ENCODE measurements around the gene MX2.

MX2 gene

GRCh38 chr21:41431788-41432548 lies 70.1 kb downstream of the MX2 start:
- H3K27me3 ChIP-seq (ENCODE audit: control insufficient read depth, insufficient read depth, low read length) = peaks cover 20% of the 10 kb centered on the region
- H3K4me3 ChIP-seq (ENCODE audit: low read depth, low read length) = no peak overlapping the region
- peaks cover 7% of the 10 kb centered on the region for H3K4me1 ChIP-seq (ENCODE audit: control insufficient read depth, insufficient read depth, low read length)
- H3K9ac ChIP-seq (ENCODE audit: low read depth, low read length) = no peak overlapping the region
- H3K27ac ChIP-seq (ENCODE audit: low read depth, low read length) = no peak overlapping the region
- no peaks in the 10 kb centered on the region for H3K36me3 ChIP-seq (ENCODE audit: control insufficient read depth, insufficient read depth, low read length)
- no peaks in the 10 kb centered on the region for H3K9me3 ChIP-seq (ENCODE audit: control insufficient read depth, insufficient read depth, low read length)

- Histone ChIP-seq H3K4me1 (ENCODE audit: control insufficient read depth, insufficient read depth, low read length) (peaks cover 7% of the 10 kb centered on the region), H3K27ac (ENCODE audit: low read depth, low read length) (no peak overlapping the region), H3K9me3 (ENCODE audit: control insufficient read depth, insufficient read depth, low read length) (no peaks in the 10 kb centered on the region), H3K36me3 (ENCODE audit: control insufficient read depth, insufficient read depth, low read length) (no peaks in the 10 kb centered on the region), H3K27me3 (ENCODE audit: control insufficient read depth, insufficient read depth, low read length) (peaks cover 11% of the 10 kb centered on the region; the same call in 1 of the 2 replicates), H3K4me3 (ENCODE audit: low read depth, low read length) (no peak overlapping the region), H3K9ac (ENCODE audit: low read depth, low read length) (no peak overlapping the region)
These were observed 71.0 kb downstream of the MX2 start for GRCh38 chr21:41432562-41433460.

- Histone ChIP-seq H3K36me3 (ENCODE audit: control insufficient read depth, insufficient read depth, low read length) (no peaks in the 10 kb centered on the region), H3K27me3 (ENCODE audit: control insufficient read depth, insufficient read depth, low read length) (0 out of 2 replicates have a peak, but pooled peaks cover 4% of the 10 kb centered on the region), H3K4me3 (ENCODE audit: low read depth, low read length) (no peak overlapping the region), H3K27ac (ENCODE audit: low read depth, low read length) (no peak overlapping the region), H3K4me1 (ENCODE audit: control insufficient read depth, insufficient read depth, low read length) (peaks cover 7% of the 10 kb centered on the region), H3K9ac (ENCODE audit: low read depth, low read length) (no peak overlapping the region), H3K9me3 (ENCODE audit: control insufficient read depth, insufficient read depth, low read length) (no peaks in the 10 kb centered on the region)
These were observed 71.7 kb downstream of the MX2 start for GRCh38 chr21:41433566-41433965.

GRCh38 chr21:41435706-41436105 lies 73.9 kb downstream of the MX2 start:
- Histone ChIP-seq H3K9me3 (ENCODE audit: control insufficient read depth, insufficient read depth, low read length) (no peaks in the 10 kb centered on the region), H3K9ac (ENCODE audit: low read depth, low read length) (no peak overlapping the region), H3K27me3 (ENCODE audit: control insufficient read depth, insufficient read depth, low read length) (no peaks in the 10 kb centered on the region), H3K4me3 (ENCODE audit: low read depth, low read length) (no peak overlapping the region), H3K36me3 (ENCODE audit: control insufficient read depth, insufficient read depth, low read length) (no peaks in the 10 kb centered on the region), H3K4me1 (ENCODE audit: control insufficient read depth, insufficient read depth, low read length) (peaks cover 7% of the 10 kb centered on the region), H3K27ac (ENCODE audit: low read depth, low read length) (no peak overlapping the region)

- Histone ChIP-seq H3K36me3 (ENCODE audit: control insufficient read depth, insufficient read depth, low read length) (no peaks in the 10 kb centered on the region), H3K9ac (ENCODE audit: low read depth, low read length) (no peak overlapping the region), H3K27ac (ENCODE audit: low read depth, low read length) (no peak overlapping the region), H3K27me3 (ENCODE audit: control insufficient read depth, insufficient read depth, low read length) (no peaks in the 10 kb centered on the region), H3K4me3 (ENCODE audit: low read depth, low read length) (no peak overlapping the region), H3K9me3 (ENCODE audit: control insufficient read depth, insufficient read depth, low read length) (no peaks in the 10 kb centered on the region), H3K4me1 (ENCODE audit: control insufficient read depth, insufficient read depth, low read length) (peaks cover 6% of the 10 kb centered on the region)
These were observed 75.9 kb downstream of the MX2 start for GRCh38 chr21:41437729-41438128.

- H3K36me3 ChIP-seq (ENCODE audit: control insufficient read depth, insufficient read depth, low read length) = no peaks in the 10 kb centered on the region
- no peaks in the 10 kb centered on the region for H3K9me3 ChIP-seq (ENCODE audit: control insufficient read depth, insufficient read depth, low read length)
- no peak overlapping the region for H3K27ac ChIP-seq (ENCODE audit: low read depth, low read length)
- no peak overlapping the region for H3K9ac ChIP-seq (ENCODE audit: low read depth, low read length)
- H3K4me3 ChIP-seq (ENCODE audit: low read depth, low read length) = no peak overlapping the region
- no peaks in the 10 kb centered on the region for H3K4me1 ChIP-seq (ENCODE audit: control insufficient read depth, insufficient read depth, low read length)
- H3K27me3 ChIP-seq (ENCODE audit: control insufficient read depth, insufficient read depth, low read length) = no peaks in the 10 kb centered on the region
These were observed 76.7 kb downstream of the MX2 start for GRCh38 chr21:41438425-41439113.

- Histone ChIP-seq H3K9me3 (ENCODE audit: control insufficient read depth, insufficient read depth, low read length) (no peaks in the 10 kb centered on the region), H3K4me3 (ENCODE audit: low read depth, low read length) (no peak overlapping the region), H3K4me1 (ENCODE audit: control insufficient read depth, insufficient read depth, low read length) (no peaks in the 10 kb centered on the region), H3K36me3 (ENCODE audit: control insufficient read depth, insufficient read depth, low read length) (no peaks in the 10 kb centered on the region), H3K27me3 (ENCODE audit: control insufficient read depth, insufficient read depth, low read length) (no peaks in the 10 kb centered on the region), H3K27ac (ENCODE audit: low read depth, low read length) (no peak overlapping the region), H3K9ac (ENCODE audit: low read depth, low read length) (no peak overlapping the region)
These were observed 77.4 kb downstream of the MX2 start for GRCh38 chr21:41439248-41439647.

GRCh38 chr21:41441546-41441945 lies 79.7 kb downstream of the MX2 start:
- H3K9ac ChIP-seq (ENCODE audit: low read depth, low read length) = no peak overlapping the region
- no peaks in the 10 kb centered on the region for H3K4me1 ChIP-seq (ENCODE audit: control insufficient read depth, insufficient read depth, low read length)
- no peaks in the 10 kb centered on the region for H3K27me3 ChIP-seq (ENCODE audit: control insufficient read depth, insufficient read depth, low read length)
- no peak overlapping the region for H3K27ac ChIP-seq (ENCODE audit: low read depth, low read length)
- no peaks in the 10 kb centered on the region for H3K9me3 ChIP-seq (ENCODE audit: control insufficient read depth, insufficient read depth, low read length)
- no peak overlapping the region for H3K4me3 ChIP-seq (ENCODE audit: low read depth, low read length)
- H3K36me3 ChIP-seq (ENCODE audit: control insufficient read depth, insufficient read depth, low read length) = no peaks in the 10 kb centered on the region

GRCh38 chr21:41442481-41443186 lies 80.8 kb downstream of the MX2 start:
- no peaks in the 10 kb centered on the region for H3K36me3 ChIP-seq (ENCODE audit: control insufficient read depth, insufficient read depth, low read length)
- H3K9ac ChIP-seq (ENCODE audit: low read depth, low read length) = no peak overlapping the region

GRCh38 chr21:41443562-41443961 lies 81.7 kb downstream of the MX2 start:
- Histone ChIP-seq H3K27ac (ENCODE audit: low read depth, low read length) (no peak overlapping the region), H3K9ac (ENCODE audit: low read depth, low read length) (no peak overlapping the region), H3K4me3 (ENCODE audit: low read depth, low read length) (no peak overlapping the region), H3K4me1 (ENCODE audit: control insufficient read depth, insufficient read depth, low read length) (no peaks in the 10 kb centered on the region), H3K36me3 (ENCODE audit: control insufficient read depth, insufficient read depth, low read length) (no peaks in the 10 kb centered on the region), H3K27me3 (ENCODE audit: control insufficient read depth, insufficient read depth, low read length) (no peaks in the 10 kb centered on the region), H3K9me3 (ENCODE audit: control insufficient read depth, insufficient read depth, low read length) (no peaks in the 10 kb centered on the region)

More at GRCh38 chr21:41442481-41443186, 80.8 kb downstream of the MX2 start:
- no peaks in the 10 kb centered on the region for H3K4me1 ChIP-seq (ENCODE audit: control insufficient read depth, insufficient read depth, low read length)
- H3K27ac ChIP-seq (ENCODE audit: low read depth, low read length) = no peak overlapping the region
- no peaks in the 10 kb centered on the region for H3K27me3 ChIP-seq (ENCODE audit: control insufficient read depth, insufficient read depth, low read length)
- H3K9me3 ChIP-seq (ENCODE audit: control insufficient read depth, insufficient read depth, low read length) = no peaks in the 10 kb centered on the region
- H3K4me3 ChIP-seq (ENCODE audit: low read depth, low read length) = no peak overlapping the region
